Parathyroid adenoma (tissue), 2 donors: Measurements from ENCODE around the gene IRF7.

Experiments used
- H2AFZ ChIP-seq: fragments of 300-600 bp; sonication (generic); one replicate; pipeline ENCODE4 v1.7.0; 2017; ENCODE audit warnings: antibody characterized with exemption, mild to moderate bottlenecking
- H3K27ac ChIP-seq: fragments of 300-600 bp; sonication (generic); one replicate; pipeline ENCODE4 v1.7.0; 2017
- H3K27me3 ChIP-seq: fragments of 300-600 bp; sonication (generic); one replicate; pipeline ENCODE4 v1.7.0; 2017; ENCODE audit warnings: low read length; ENCODE audit not compliant: control insufficient read depth, insufficient read depth
- H3K36me3 ChIP-seq: fragments of 300-600 bp; sonication (generic); one replicate; pipeline ENCODE4 v1.7.0; 2017; ENCODE audit warnings: low read length; ENCODE audit not compliant: control insufficient read depth, insufficient read depth
- H3K4me1 ChIP-seq: fragments of 300-600 bp; sonication (generic); one replicate; pipeline ENCODE4 v1.7.0; 2017; ENCODE audit warnings: control low read depth
- H3K4me2 ChIP-seq: fragments of 300-600 bp; sonication (generic); one replicate; pipeline ENCODE4 v1.7.0; 2017; ENCODE audit warnings: low read length
- H3K4me3 ChIP-seq: fragments of 300-600 bp; sonication (generic); one replicate; pipeline ENCODE4 v1.7.0; 2017; ENCODE audit warnings: low read depth, low read length
- H3K79me2 ChIP-seq: fragments of 300-600 bp; sonication (generic); one replicate; pipeline ENCODE4 v1.7.0; 2017; ENCODE audit warnings: control low read depth
- H3K9ac ChIP-seq: fragments of 300-600 bp; sonication (generic); one replicate; pipeline ENCODE4 v1.7.0; 2017; ENCODE audit warnings: mild to moderate bottlenecking
- H3K9me3 ChIP-seq: fragments of 300-600 bp; sonication (generic); one replicate; pipeline ENCODE4 v1.7.0; 2017; ENCODE audit warnings: low read length; ENCODE audit not compliant: control insufficient read depth
- TF ChIP-seq, protein P1 (sequence below): fragments of 300-600 bp; sonication (generic); IDR thresholded peaks from one replicate; pipeline ENCODE4 v1.7.0; 2017; ENCODE audit warnings: antibody characterized with exemption, mild to moderate bottlenecking
- donor health status: primary hyperparathyroidism.

IRF7 gene

DNA sequence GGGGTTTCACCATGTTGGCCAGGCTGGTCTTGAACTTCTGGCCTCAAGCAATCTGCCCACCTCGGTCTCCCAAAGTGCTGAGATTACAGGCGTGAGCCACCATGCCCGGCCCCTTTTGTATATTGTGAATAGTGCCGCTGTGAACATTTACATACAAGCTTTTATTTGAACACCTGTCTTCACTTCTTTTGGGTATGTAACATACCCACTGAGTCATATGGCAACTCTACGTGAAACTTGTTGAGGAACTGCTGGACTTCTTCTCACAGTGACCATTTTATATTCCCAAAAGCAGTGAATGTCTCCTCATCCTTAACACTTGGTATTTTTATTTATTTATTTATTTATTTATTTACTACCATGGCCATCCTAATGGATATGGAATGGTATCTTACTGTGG lies 15.1 kb upstream of the IRF7 start:
- H3K27ac ChIP-seq: no peak overlapping the region
- no peak overlapping the region for H3K4me2 ChIP-seq
- no peak overlapping the region for H2AFZ ChIP-seq
- H3K9ac ChIP-seq: no peak overlapping the region
- H3K4me1 ChIP-seq: no peaks in the 10 kb centered on the region
- no peaks in the 10 kb centered on the region for H3K79me2 ChIP-seq
- no peaks in the 10 kb centered on the region for H3K9me3 ChIP-seq
- TF ChIP-seq, protein P1, sequence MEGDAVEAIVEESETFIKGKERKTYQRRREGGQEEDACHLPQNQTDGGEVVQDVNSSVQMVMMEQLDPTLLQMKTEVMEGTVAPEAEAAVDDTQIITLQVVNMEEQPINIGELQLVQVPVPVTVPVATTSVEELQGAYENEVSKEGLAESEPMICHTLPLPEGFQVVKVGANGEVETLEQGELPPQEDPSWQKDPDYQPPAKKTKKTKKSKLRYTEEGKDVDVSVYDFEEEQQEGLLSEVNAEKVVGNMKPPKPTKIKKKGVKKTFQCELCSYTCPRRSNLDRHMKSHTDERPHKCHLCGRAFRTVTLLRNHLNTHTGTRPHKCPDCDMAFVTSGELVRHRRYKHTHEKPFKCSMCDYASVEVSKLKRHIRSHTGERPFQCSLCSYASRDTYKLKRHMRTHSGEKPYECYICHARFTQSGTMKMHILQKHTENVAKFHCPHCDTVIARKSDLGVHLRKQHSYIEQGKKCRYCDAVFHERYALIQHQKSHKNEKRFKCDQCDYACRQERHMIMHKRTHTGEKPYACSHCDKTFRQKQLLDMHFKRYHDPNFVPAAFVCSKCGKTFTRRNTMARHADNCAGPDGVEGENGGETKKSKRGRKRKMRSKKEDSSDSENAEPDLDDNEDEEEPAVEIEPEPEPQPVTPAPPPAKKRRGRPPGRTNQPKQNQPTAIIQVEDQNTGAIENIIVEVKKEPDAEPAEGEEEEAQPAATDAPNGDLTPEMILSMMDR: no peak
- no peaks in the 10 kb centered on the region for H3K36me3 ChIP-seq
- H3K4me3 ChIP-seq: no peak overlapping the region
- H3K27me3 ChIP-seq: no peaks in the 10 kb centered on the region

DNA sequence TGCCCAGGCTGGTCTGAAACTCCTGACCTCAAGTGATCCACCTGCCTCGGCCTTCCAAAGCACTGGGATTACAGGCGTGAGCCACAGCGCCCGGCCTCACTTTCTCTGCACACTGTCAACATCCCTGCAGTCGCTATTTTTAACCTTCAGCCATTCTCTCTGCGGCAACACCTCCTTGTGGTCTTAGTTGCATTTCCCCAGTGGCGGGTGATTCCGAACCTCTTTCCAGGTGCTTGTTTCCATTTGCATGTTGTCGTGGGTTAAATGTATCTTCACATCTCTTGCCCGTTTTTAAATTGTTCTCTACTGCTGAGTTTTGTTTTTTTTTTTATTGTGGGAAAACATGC lies 13.5 kb upstream of the IRF7 start:
- Histone ChIP-seq H3K27me3 (no peaks in the 10 kb centered on the region), H3K4me3 (no peak overlapping the region), H3K9me3 (no peaks in the 10 kb centered on the region), H3K36me3 (no peaks in the 10 kb centered on the region), H3K4me2 (no peak overlapping the region), H2AFZ (no peak overlapping the region), H3K4me1 (no peaks in the 10 kb centered on the region), H3K9ac (no peak overlapping the region), H3K79me2 (no peaks in the 10 kb centered on the region), H3K27ac (no peak overlapping the region)
- TF ChIP-seq, protein P1: no peak

DNA sequence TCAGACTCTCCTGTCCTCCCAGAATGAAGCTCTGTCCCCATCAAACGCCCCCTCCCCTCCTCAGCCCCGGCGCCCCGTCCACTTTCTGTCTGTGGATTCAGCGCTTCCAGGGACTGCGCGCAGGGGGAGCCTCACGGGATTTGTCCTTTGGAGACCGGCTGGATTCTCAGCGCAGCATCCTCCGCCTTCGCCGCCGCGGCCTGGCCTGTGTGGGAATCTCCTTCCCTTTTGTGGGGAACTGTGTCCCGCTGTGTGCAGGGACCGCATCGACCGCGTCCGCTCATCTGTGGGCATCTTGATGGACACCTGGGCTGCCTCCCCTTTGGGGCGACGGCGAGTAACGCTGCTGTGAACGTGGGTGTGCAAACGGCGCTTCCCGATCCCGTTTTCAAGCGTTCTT lies 12.3 kb upstream of the IRF7 start:
- H3K9ac ChIP-seq: no peak overlapping the region
- no peaks in the 10 kb centered on the region for H3K4me1 ChIP-seq
- H3K4me2 ChIP-seq: no peak overlapping the region
- H3K27me3 ChIP-seq: no peaks in the 10 kb centered on the region
- H3K4me3 ChIP-seq: no peak overlapping the region
- H2AFZ ChIP-seq: no peak overlapping the region
- H3K9me3 ChIP-seq: no peaks in the 10 kb centered on the region
- H3K36me3 ChIP-seq: no peaks in the 10 kb centered on the region
- H3K79me2 ChIP-seq: no peaks in the 10 kb centered on the region
- H3K27ac ChIP-seq: no peak overlapping the region
- TF ChIP-seq, protein P1: no peak

DNA sequence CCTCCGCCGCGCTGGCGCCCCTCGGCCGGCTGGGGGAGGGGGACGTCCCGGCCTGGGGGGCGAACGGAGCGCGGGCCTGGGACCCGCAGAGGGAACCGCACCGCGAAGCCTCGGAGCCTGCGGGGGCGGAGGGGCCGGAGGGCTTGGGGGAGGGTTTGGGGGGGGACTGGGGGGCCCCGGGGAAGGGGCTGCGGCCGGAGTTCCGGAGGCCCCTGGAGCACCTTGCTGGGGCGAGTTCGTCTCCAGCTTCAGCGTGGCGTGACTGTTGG lies 11.5 kb upstream of the IRF7 start:
- no peaks in the 10 kb centered on the region for H3K36me3 ChIP-seq
- TF ChIP-seq, protein P1: no peak
- H3K79me2 ChIP-seq: no peaks in the 10 kb centered on the region
- H2AFZ ChIP-seq: no peak overlapping the region
- no peak overlapping the region for H3K27ac ChIP-seq
- no peaks in the 10 kb centered on the region for H3K4me1 ChIP-seq
- no peak overlapping the region for H3K4me3 ChIP-seq
- H3K9me3 ChIP-seq: no peaks in the 10 kb centered on the region
- H3K9ac ChIP-seq: no peak overlapping the region
- H3K27me3 ChIP-seq: no peaks in the 10 kb centered on the region
- H3K4me2 ChIP-seq: no peak overlapping the region

DNA sequence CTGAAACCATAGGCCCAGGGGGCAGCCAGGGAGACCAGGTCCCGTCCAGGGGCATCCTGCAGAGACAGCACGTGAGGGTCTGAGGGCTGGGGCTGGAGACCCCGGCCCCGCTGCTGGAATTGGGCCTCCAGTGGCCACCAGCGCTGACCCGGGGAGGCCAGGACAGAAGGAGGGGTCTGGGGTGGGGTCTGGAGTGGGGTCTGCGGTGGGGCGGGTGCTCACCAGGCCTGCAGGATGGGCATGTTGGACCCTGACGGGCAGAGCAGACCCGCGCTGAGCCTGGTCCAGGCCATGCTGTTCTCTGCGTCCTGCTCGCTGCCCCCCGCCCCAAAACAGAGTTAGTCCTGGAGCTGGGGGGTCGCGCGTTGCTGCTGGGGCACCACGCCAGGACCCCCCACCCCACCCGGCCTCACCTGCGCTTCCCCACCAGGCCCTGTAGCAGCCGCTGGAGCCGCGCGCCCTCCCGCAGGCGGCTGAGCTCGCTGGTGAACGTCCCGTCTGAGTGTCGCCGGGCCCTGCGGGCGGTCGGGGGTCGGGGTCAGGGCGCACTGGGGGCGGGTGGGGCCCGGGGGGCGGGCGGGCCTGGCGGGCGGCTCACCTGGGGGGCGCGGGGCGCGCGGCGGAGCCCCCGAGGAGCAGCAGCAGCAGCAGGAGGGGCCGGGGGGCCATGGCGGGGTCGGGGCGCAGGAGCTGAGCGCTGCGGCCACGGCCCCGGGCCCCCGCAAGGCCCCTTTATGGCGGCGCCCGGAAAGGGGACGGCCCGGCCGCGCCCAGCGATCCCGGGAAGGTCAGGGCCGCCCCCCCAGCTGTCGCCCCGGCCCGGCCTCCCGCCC lies 10.9 kb upstream of the IRF7 start, which contains the start of gene SCT:
Gene SCT (minus strand): TSS at position 707 of the 833 bp plus-strand sequence. CDS start 38 bp downstream, at position 669.
- no peak within 1 kb of the TSS for H3K9ac ChIP-seq
- no peak within 1 kb of the TSS for H3K4me3 ChIP-seq
- H3K9me3 ChIP-seq: no peaks in the 10 kb centered on the region
- no peak within 1 kb of the TSS for H3K27ac ChIP-seq
- no peak within 1 kb of the TSS for H3K4me2 ChIP-seq
- no peaks in the 10 kb centered on the region for H3K4me1 ChIP-seq
- H3K27me3 ChIP-seq: no peaks in the 10 kb centered on the region
- H2AFZ ChIP-seq: no peak within 1 kb of the TSS
- H3K79me2 ChIP-seq: no peaks in the 10 kb centered on the region
- no peaks in the 10 kb centered on the region for H3K36me3 ChIP-seq
- TF ChIP-seq, protein P1: no peak
